CD14-positive monocyte (primary cell): ENCODE measurements around the gene LRIG1. TPM values are rescaled to one million over a fixed set of nuclear protein-coding genes. Genes with fewer than 3 reads are reported as not detected.

Source experiments
- DNase-seq, 3 donors: peaks; one replicate each; pipeline ENCODE4 v3.0.0-alpha.2; 2011 to 2022
- H2AFZ ChIP-seq: 2 replicates; pipeline ENCODE4 v1.6.0; 2012; ENCODE audit warnings: mild to moderate bottlenecking, low read depth, low read length, inconsistent platforms; ENCODE audit not compliant: insufficient read depth, poor library complexity, severe bottlenecking
- H3K27ac ChIP-seq, 2 donors: 1 replicate in 1 of 2; 2 replicates in 1 of 2; pipeline ENCODE4 v1.5.1; 2012 to 2013; ENCODE audit warnings: low read length in 2 of 2, control low read depth in 1 of 2, inconsistent platforms in 1 of 2, low read depth in 1 of 2, mild to moderate bottlenecking in 1 of 2
- H3K27me3 ChIP-seq, 2 donors: one replicate each; pipeline versions ENCODE4 v1.6.0 to v1.6.1; 2011 to 2013; ENCODE audit warnings: low read length in 2 of 2; ENCODE audit not compliant: control insufficient read depth in 2 of 2, insufficient read depth in 2 of 2
- H3K36me3 ChIP-seq, 2 donors: replicated peaks in 1 of 2; 1 replicate in 1 of 2; 2 replicates in 1 of 2; pipeline versions ENCODE4 v1.5.1 to v1.6.1; 2012 to 2013; ENCODE audit warnings: low read length in 2 of 2, control low read depth in 1 of 2, inconsistent platforms in 1 of 2, mild to moderate bottlenecking in 1 of 2; ENCODE audit not compliant: insufficient read depth in 2 of 2, control insufficient read depth in 1 of 2
- H3K4me1 ChIP-seq, 2 donors: 1 replicate in 1 of 2; 2 replicates in 1 of 2; pipeline versions ENCODE4 v1.5.1 to v1.6.1; 2012 to 2013; ENCODE audit warnings: low read length in 2 of 2, control low read depth in 1 of 2, inconsistent platforms in 1 of 2, mild to moderate bottlenecking in 1 of 2, moderate library complexity in 1 of 2; ENCODE audit not compliant: insufficient read depth in 2 of 2, control insufficient read depth in 1 of 2
- H3K4me2 ChIP-seq: replicated peaks from 2 replicates; pipeline ENCODE3; 2012; ENCODE audit warnings: low read length, moderate library complexity, mild to moderate bottlenecking; ENCODE audit not compliant: poor library complexity, severe bottlenecking; ENCODE audit errors: extremely low read depth
- H3K4me3 ChIP-seq, 3 experiments: fragments of 200-600 bp in 1 of 3; sonication (generic) in 1 of 3; replicated peaks in 1 of 3; 1 replicate in 2 of 3; 2 replicates in 1 of 3; pipeline ENCODE4 v1.5.1; 2011 to 2013; ENCODE audit warnings: low read length in 3 of 3, mild to moderate bottlenecking in 3 of 3, control low read depth in 2 of 3, low read depth in 2 of 3, inconsistent platforms in 1 of 3, moderate library complexity in 1 of 3
- H3K79me2 ChIP-seq: 2 replicates; pipeline ENCODE4 v1.6.0; 2012; ENCODE audit warnings: mild to moderate bottlenecking, control low read depth, inconsistent platforms, low read length, moderate library complexity; ENCODE audit not compliant: insufficient read depth
- H3K9ac ChIP-seq: 2 replicates; pipeline ENCODE4 v1.6.0; 2017; ENCODE audit warnings: low read length, mild to moderate bottlenecking; ENCODE audit not compliant: insufficient read depth, poor library complexity, severe bottlenecking
- H3K9me3 ChIP-seq, 2 donors: replicated peaks in 1 of 2; 1 replicate in 1 of 2; 2 replicates in 1 of 2; pipeline versions ENCODE4 v1.5.1 to v1.6.1; 2012 to 2013; ENCODE audit warnings: low read length in 2 of 2, control low read depth in 1 of 2; ENCODE audit not compliant: control insufficient read depth in 1 of 2, insufficient read depth in 1 of 2
- H4K20me1 ChIP-seq: 2 replicates; pipeline ENCODE4 v1.6.0; 2012; ENCODE audit warnings: mild to moderate bottlenecking, low read length, control low read depth, moderate library complexity; ENCODE audit not compliant: insufficient read depth
- H3K27ac Mint-ChIP-seq, 7 donors: one replicate each; pipeline ENCODE4 v1.8.0; 2020; ENCODE audit warnings: mild to moderate bottlenecking in 7 of 7, mixed read lengths in 7 of 7, moderate library complexity in 6 of 7, inconsistent platforms in 2 of 7
- H3K27me3 Mint-ChIP-seq, 3 donors: one replicate each; pipeline ENCODE4 v1.8.0; 2021 to 2022; ENCODE audit warnings: low read depth in 3 of 3, mild to moderate bottlenecking in 3 of 3, mixed read lengths in 3 of 3, moderate library complexity in 3 of 3, inconsistent platforms in 1 of 3
- H3K36me3 Mint-ChIP-seq, 2 donors: one replicate each; pipeline ENCODE4 v1.8.0; 2020; ENCODE audit warnings: mixed read lengths in 2 of 2, inconsistent platforms in 1 of 2, mild to moderate bottlenecking in 1 of 2
- H3K4me1 Mint-ChIP-seq: one replicate; pipeline ENCODE4 v1.8.0; 2020; ENCODE audit warnings: mild to moderate bottlenecking, mixed read lengths
- H3K4me3 Mint-ChIP-seq, 2 donors: one replicate each; pipeline ENCODE4 v1.8.0; 2020; ENCODE audit warnings: mild to moderate bottlenecking in 2 of 2, mixed read lengths in 2 of 2, moderate library complexity in 1 of 2
- H3K9me3 Mint-ChIP-seq, 7 donors: one replicate each; pipeline ENCODE4 v1.8.0; 2020 to 2022; ENCODE audit warnings: mixed read lengths in 7 of 7, mild to moderate bottlenecking in 6 of 7, moderate library complexity in 6 of 7, inconsistent platforms in 2 of 7
- CTCF ChIP-seq: fragments of 200-600 bp; IDR thresholded peaks from one replicate; pipeline ENCODE4 v1.8.0; 2022; ENCODE audit warnings: antibody characterized with exemption, mild to moderate bottlenecking
- WGBS: methylation state at CpG from one replicate; pipeline ENCODE4 v1.1.5; 2013; ENCODE audit warnings: missing lambda C conversion rate; ENCODE audit not compliant: insufficient coverage; 5-methylcytosine and 5-hydroxymethylcytosine counted together
- intact Hi-C, 2 donors: fragments of 100-400 bp; cut with micrococcal nuclease; formaldehyde crosslinking; loops; one replicate each; pipeline versions ENCODE4 v1.15.0 to v1.15.1; 2023
- polyA plus RNA-seq, 3 donors: library from polyadenylated mRNA; depleted of rRNA in 1 of 3; unstranded in 2 of 3; stranded (reverse) in 1 of 3; fragments of 300-500 nt in 2 of 3; fragments of >200 nt in 1 of 3; fragmentation: Illumina TruSeq in 2 of 3; gene quantifications; 1 replicate in 2 of 3; 2 replicates in 1 of 3; pipeline ENCODE4 v1.2.3, GENCODE V29; 2012 to 2021

LRIG1 gene
- polyA plus RNA-seq, 3 donors = 0.82 to 1.9 (median 1.0) TPM

GRCh38 chr3:66517241-66517640 lies 16.4 kb upstream of the LRIG1 start:
- Histone ChIP-seq H3K9ac (no peak overlapping the region), H3K36me3 (no peaks in the 10 kb centered on the region), H3K27me3 (no peaks in the 10 kb centered on the region), H3K9me3 (no peaks in the 10 kb centered on the region), H4K20me1 (no peaks in the 10 kb centered on the region), H3K79me2 (no peaks in the 10 kb centered on the region), H2AFZ (no peak overlapping the region), H3K4me2 (no peak overlapping the region), H3K4me3 (no peak overlapping the region), H3K4me1 (no peaks in the 10 kb centered on the region), H3K27ac (no peak overlapping the region)
- H3K4me3 Mint-ChIP-seq = no peak overlapping the region
- peaks cover 0 to 6% (median 4%) of the 10 kb centered on the region in 3 donors for H3K27me3 Mint-ChIP-seq
- intact Hi-C loops = no loop called here
- no peaks in the 10 kb centered on the region for H3K4me1 Mint-ChIP-seq
- no peak for DNase-seq
- H3K36me3 Mint-ChIP-seq = peaks cover 0 to 2% of the 10 kb centered on the region in 2 donors
- H3K27ac Mint-ChIP-seq = no peak overlapping the region
- TF ChIP-seq CTCF = no peak
- no CpG with 5 or more reads among the region's 2 CpGs for whole genome bisulfite sequencing
- H3K9me3 Mint-ChIP-seq = peaks cover 0 to 5% (median 0%) of the 10 kb centered on the region in 7 donors

GRCh38 chr3:66508461-66508860 lies 7.6 kb upstream of the LRIG1 start:
- no peak overlapping the region for H3K27ac Mint-ChIP-seq
- Histone ChIP-seq H3K4me3 (no peak overlapping the region), H3K9ac (no peak overlapping the region), H3K27ac (no peak overlapping the region), H3K4me2 (no peak overlapping the region), H3K4me1 (no peaks in the 10 kb centered on the region), H3K9me3 (no peaks in the 10 kb centered on the region), H2AFZ (no peak overlapping the region), H3K27me3 (peaks cover 1 to 2% of the 10 kb centered on the region in 2 donors), H3K79me2 (no peaks in the 10 kb centered on the region), H3K36me3 (no peaks in the 10 kb centered on the region), H4K20me1 (no peaks in the 10 kb centered on the region)
- no peak overlapping the region for H3K4me3 Mint-ChIP-seq
- no CpG with 5 or more reads among the region's 7 CpGs for WGBS
- peaks cover 4 to 5% (median 4%) of the 10 kb centered on the region in 3 donors for H3K27me3 Mint-ChIP-seq
- peaks cover 0 to under 1% (median 0%) of the 10 kb centered on the region in 7 donors for H3K9me3 Mint-ChIP-seq
- no peaks in the 10 kb centered on the region for H3K36me3 Mint-ChIP-seq
- TF ChIP-seq CTCF = no peak
- intact Hi-C loops = no loop called here
- DNase-seq = no peak
- no peaks in the 10 kb centered on the region for H3K4me1 Mint-ChIP-seq
